Thyroid gland (tissue), 4 donors: ENCODE data around the gene SAMHD1. TPM values are rescaled to one million over a fixed set of nuclear protein-coding genes. Genes with fewer than 3 reads are reported as not detected.

Experiments used
- DNase-seq, 2 donors: peaks; one replicate each; pipeline ENCODE4 v3.0.0-alpha.2; 2019
- H3K27ac ChIP-seq, 3 donors: fragments of 200-600 bp; sonication (generic); 1 replicate in 2 of 3; 2 replicates in 1 of 3; pipeline ENCODE4 v1.5.1; 2016 to 2019; ENCODE audit warnings: mild to moderate bottlenecking in 1 of 3, moderate library complexity in 1 of 3
- H3K27me3 ChIP-seq: fragments of 200-600 bp; sonication (generic); one replicate; pipeline ENCODE4 v1.5.1; 2019
- H3K36me3 ChIP-seq, 2 donors: fragments of 200-600 bp; sonication (generic); one replicate each; pipeline ENCODE4 v1.5.1; 2016 to 2019
- H3K4me1 ChIP-seq, 2 donors: fragments of 200-600 bp; sonication (generic); one replicate each; pipeline ENCODE4 v1.5.1; 2017 to 2019
- H3K4me3 ChIP-seq, 3 donors: fragments of 200-600 bp; sonication (generic); replicated peaks in 1 of 3; 1 replicate in 2 of 3; 2 replicates in 1 of 3; pipeline ENCODE4 v1.5.1; 2016; ENCODE audit warnings: mild to moderate bottlenecking in 1 of 3
- H3K9me3 ChIP-seq: fragments of 200-600 bp; sonication (generic); one replicate; pipeline ENCODE4 v1.5.1; 2017
- CTCF ChIP-seq, 6 experiments: fragments of 200-600 bp in 3 of 6; fragments of 450-650 bp in 3 of 6; sonication (generic) in 3 of 6; IDR thresholded peaks; one replicate each; pipeline ENCODE4 v1.5.1; 2016 to 2019; ENCODE audit warnings: antibody characterized with exemption in 6 of 6, mild to moderate bottlenecking in 2 of 6, inconsistent platforms in 1 of 6, moderate library complexity in 1 of 6
- POLR2A ChIP-seq, 2 donors: fragments of 450-650 bp; IDR thresholded peaks; one replicate each; pipeline ENCODE4 v1.6.1; 2017; ENCODE audit warnings: antibody characterized with exemption in 2 of 2, mild to moderate bottlenecking in 2 of 2, moderate library complexity in 1 of 2
- WGBS, 2 donors: methylation state at CpG; one replicate each; pipeline ENCODE4 v1.1.5; 2017; 5-methylcytosine and 5-hydroxymethylcytosine counted together
- intact Hi-C: fragments of 100-400 bp; cut with DNase I; formaldehyde crosslinking; loops from one replicate; pipeline ENCODE4 v1.15.1; 2023
- total RNA-seq, 4 donors: library from RNA; depleted of rRNA; stranded (reverse); fragments of >200 nt; gene quantifications; one replicate each; pipeline ENCODE4 v1.2.3, GENCODE V29; 2016

Gene SAMHD1
- total RNA-seq, 4 donors from 2014 or later: 60.6 to 227 (median 112) TPM

GRCh38 chr20:36860811-36861624 lies 90.5 kb downstream of the SAMHD1 start:
- Histone ChIP-seq H3K4me1 (peaks cover 60 to 76% of the 10 kb centered on the region in 2 donors), H3K27me3 (no peaks in the 10 kb centered on the region), H3K36me3 (no peaks in the 10 kb centered on the region), H3K4me3 (peak overlapping the region in 1 of 3 donors; percentile 70), H3K9me3 (no peaks in the 10 kb centered on the region), H3K27ac (peak overlapping the region; percentile 79 to 94 (median 92))
- intact Hi-C loops: loop anchor here (5.0 to 10.0 kb wide), 2 partner anchors 44 to 306 kb away; no protein-coding TSS in a partner anchor
- TF ChIP-seq CTCF (IDR thresholded peaks at IDR 0.05): no peak
- TF ChIP-seq POLR2A (IDR thresholded peaks at IDR 0.05): no peak
- WGBS, 2 donors: 84 to 85% methylated on average over 12 to 13 of the region's 14 CpGs
- no peak for DNase-seq

- WGBS, 2 donors: 40 to 44% methylated on average over 5 of the region's 5 CpGs
- TF ChIP-seq CTCF (IDR thresholded peaks at IDR 0.05) (no peak), POLR2A (IDR thresholded peaks at IDR 0.05) (no peak)
- Histone ChIP-seq H3K27me3 (no peaks in the 10 kb centered on the region), H3K36me3 (no peaks in the 10 kb centered on the region), H3K4me1 (peaks cover 67 to 76% of the 10 kb centered on the region in 2 donors), H3K27ac (peak overlapping the region; percentile 72 to 94 (median 92)), H3K9me3 (no peaks in the 10 kb centered on the region), H3K4me3 (no peak overlapping the region)
- intact Hi-C loops: loop anchor here (5.0 to 10.0 kb wide), 2 partner anchors 43 to 306 kb away; no protein-coding TSS in a partner anchor
- peak in 1 of 2 donors; percentile 37 for DNase-seq
Measured at GRCh38 chr20:36860339-36860738, 91.2 kb downstream of the SAMHD1 start.

- TF ChIP-seq CTCF (IDR thresholded peaks at IDR 0.05) (no peak), POLR2A (IDR thresholded peaks at IDR 0.05) (no peak)
- no peaks in the 10 kb centered on the region for H3K36me3 ChIP-seq
- peaks cover 69 to 76% of the 10 kb centered on the region in 2 donors for H3K4me1 ChIP-seq
- H3K27me3 ChIP-seq: no peaks in the 10 kb centered on the region
- intact Hi-C loops: loop anchor here (5.0 to 10.0 kb wide), 2 partner anchors 43 to 305 kb away; no protein-coding TSS in a partner anchor
- H3K4me3 ChIP-seq: no peak overlapping the region
- no peaks in the 10 kb centered on the region for H3K9me3 ChIP-seq
- 56 to 60% methylated on average over 6 of the region's 6 CpGs for WGBS, 2 donors
- DNase-seq: no peak
- H3K27ac ChIP-seq: peak overlapping the region; percentile 72 to 94 (median 92)
Measured at GRCh38 chr20:36859700-36860330, 91.7 kb downstream of the SAMHD1 start.

- WGBS, 2 donors: 77 to 91% methylated on average over 4 of the region's 4 CpGs
- Histone ChIP-seq H3K9me3 (no peaks in the 10 kb centered on the region), H3K27me3 (no peaks in the 10 kb centered on the region), H3K27ac (peak overlapping the region; percentile 72 to 94 (median 92)), H3K4me1 (peaks cover 69 to 76% of the 10 kb centered on the region in 2 donors), H3K4me3 (no peak overlapping the region), H3K36me3 (no peaks in the 10 kb centered on the region)
- DNase-seq: no peak
- TF ChIP-seq CTCF (IDR thresholded peaks at IDR 0.05) (no peak), POLR2A (IDR thresholded peaks at IDR 0.05) (no peak)
- intact Hi-C loops: no loop called here
Measured at GRCh38 chr20:36859282-36859555, 92.3 kb downstream of the SAMHD1 start.
